HepG2 (cell line): Measurements from ENCODE around the gene PKDREJ. TPM values are rescaled to one million over a fixed set of nuclear protein-coding genes. Genes with fewer than 3 reads are reported as not detected.

Experiments used
- ATAC-seq: fragments of 200-7000 bp; cut with Tn5 transposase; 3 replicates; pipeline ENCODE4 v1.9.1; 2020; ENCODE audit warnings: mild to moderate bottlenecking, moderate library complexity
- BruUV-seq: library from RNA; stranded (reverse); fragments of 400-500 nt; replicated peaks from 2 replicates; lab custom pipeline; 2021; lab: Mats Ljungman, UMichigan
- CTCF ChIA-PET: fragments of 300-600 bp; formaldehyde crosslinking; extraction: SDS; loops from one replicate; lab custom pipeline; 2021; ENCODE audit warnings: low total read pairs, inconsistent platforms, low intra/inter-chr PET ratio; lab: Yijun Ruan, JAX
- POLR2A ChIA-PET: fragments of 350-600 bp; sonication (Branson Sonifier 250); formaldehyde crosslinking; loops from one replicate; lab custom pipeline; 2020; ENCODE audit warnings: antibody characterized with exemption, inconsistent platforms; lab: Yijun Ruan, JAX
- DNase-seq: peaks from one replicate; pipeline ENCODE4 v3.0.0-alpha.2; 2015; ENCODE audit warnings: low spot score
- FAIRE-seq: peaks from 3 replicates; lab custom pipeline; 2011; peaks lifted over from hg19 to GRCh38; lab: Jason Lieb, UNC
- H2AFZ ChIP-seq: one replicate; pipeline ENCODE4 v1.6.1; 2011; ENCODE audit warnings: low read length, inconsistent platforms
- H3K27ac ChIP-seq: fragments of 300-600 bp; 3 replicates; pipeline ENCODE4 v1.8.0; 2011; ENCODE audit warnings: mixed run types, mild to moderate bottlenecking, mixed read lengths, low read length, inconsistent platforms; ENCODE audit not compliant: insufficient read depth; ENCODE audit errors: extremely low read length
- H3K27me3 ChIP-seq, 2 experiments: fragments of 200-600 bp in 1 of 2; 2 replicates in 1 of 2; 3 replicates in 1 of 2; pipeline versions ENCODE4 v1.6.0 to v1.8.0; 2011; ENCODE audit warnings: low read length in 2 of 2, mild to moderate bottlenecking in 2 of 2, moderate library complexity in 2 of 2, inconsistent platforms in 1 of 2; ENCODE audit not compliant: insufficient read depth in 2 of 2, control insufficient read depth in 1 of 2
- H3K36me3 ChIP-seq, 2 experiments: fragments of 200-600 bp in 1 of 2; replicated peaks in 1 of 2; 2 replicates in 1 of 2; 3 replicates in 1 of 2; pipeline versions ENCODE4 v1.5.1 to v1.8.0; 2011; ENCODE audit warnings: low read length in 2 of 2, inconsistent platforms in 1 of 2; ENCODE audit not compliant: insufficient read depth in 2 of 2, control insufficient read depth in 1 of 2
- H3K4me1 ChIP-seq: 2 replicates; pipeline ENCODE4 v1.5.1; 2012; ENCODE audit warnings: low read length, inconsistent platforms; ENCODE audit not compliant: insufficient read depth
- H3K4me2 ChIP-seq: 2 replicates; pipeline ENCODE4 v1.6.0; 2011; ENCODE audit warnings: low read depth, low read length, inconsistent platforms
- H3K4me3 ChIP-seq, 3 experiments: fragments of 200-600 bp in 1 of 3; sonication (generic), shearing (Covaris generic) in 1 of 3; replicated peaks in 1 of 3; 2 replicates each; pipeline ENCODE4 v1.5.1; 2011 to 2016; ENCODE audit warnings: low read length in 3 of 3, inconsistent platforms in 2 of 3, low read depth in 2 of 3, mild to moderate bottlenecking in 2 of 3, control low read depth in 1 of 3, mixed read lengths in 1 of 3; ENCODE audit not compliant: insufficient read depth in 1 of 3
- H3K79me2 ChIP-seq: one replicate; pipeline ENCODE4 v1.6.1; 2011; ENCODE audit warnings: low read length, inconsistent platforms; ENCODE audit not compliant: insufficient read depth
- H3K9ac ChIP-seq: 2 replicates; pipeline ENCODE4 v1.6.0; 2011; ENCODE audit warnings: mild to moderate bottlenecking, low read depth, low read length, inconsistent platforms; ENCODE audit not compliant: insufficient read depth
- H3K9me3 ChIP-seq: 2 replicates; pipeline ENCODE4 v1.5.1; 2012; ENCODE audit warnings: mild to moderate bottlenecking, low read length
- H4K20me1 ChIP-seq: 2 replicates; pipeline ENCODE4 v1.6.0; 2011; ENCODE audit warnings: inconsistent platforms, mild to moderate bottlenecking, low read length, moderate library complexity; ENCODE audit not compliant: insufficient read depth
- HNRNPK ChIP-seq: fragments of 200-400 bp; formaldehyde crosslinking; IDR thresholded peaks from 2 replicates; pipeline ENCODE4 v1.6.1; 2018; ENCODE audit warnings: low read length, low read depth, moderate library complexity, mild to moderate bottlenecking; ENCODE audit not compliant: poor library complexity, severe bottlenecking
- MZF1 ChIP-seq: sonication (generic); formaldehyde crosslinking; IDR thresholded peaks from 2 replicates; pipeline ENCODE4 v1.8.1; 2023; ENCODE audit warnings: mild to moderate bottlenecking, missing genetic modification reagents, borderline replicate concordance
- ZNF296 ChIP-seq: sonication (generic); formaldehyde crosslinking; conservative IDR thresholded peaks from 2 replicates; pipeline ENCODE4 v1.5.0; 2020; ENCODE audit warnings: mild to moderate bottlenecking, missing genetic modification reagents
- ZNF556 ChIP-seq: sonication (generic); formaldehyde crosslinking; IDR thresholded peaks from 2 replicates; pipeline ENCODE4 v1.4.0; 2020; ENCODE audit warnings: mild to moderate bottlenecking, missing genetic modification reagents, borderline replicate concordance
- ZNF672 ChIP-seq: sonication (generic); formaldehyde crosslinking; IDR thresholded peaks from 2 replicates; pipeline ENCODE4 v1.8.1; 2022; ENCODE audit warnings: missing genetic modification reagents
- ZNF775 ChIP-seq: sonication (generic); formaldehyde crosslinking; IDR thresholded peaks from 2 replicates; pipeline ENCODE4 v1.4.0; 2020; ENCODE audit warnings: missing genetic modification reagents, mild to moderate bottlenecking, moderate library complexity, borderline replicate concordance
- WGBS: methylation state at CpG from one replicate; pipeline ENCODE4 v1.1.6; 2017; ENCODE audit warnings: low lambda C conversion rate; 5-methylcytosine and 5-hydroxymethylcytosine counted together
- in situ Hi-C: cut with HindIII; loops from 2 replicates; pipeline ENCODE4 v1.10.0; 2017; ENCODE audit warnings: low pct_unique_long_range_greater_than_20kb; ENCODE audit not compliant: extremely low pct_ligation_motif_present
- intact Hi-C: fragments of 100-400 bp; cut with micrococcal nuclease; formaldehyde crosslinking; loops from one replicate; pipeline ENCODE4 v1.10.0; 2022; ENCODE audit not compliant: unreplicated experiment
- polyA plus RNA-seq, 8 experiments: library from polyadenylated mRNA; depleted of rRNA in 3 of 8; stranded (reverse) in 7 of 8; unstranded in 1 of 8; fragments of >200 nt; fragmentation: Illumina TruSeq in 4 of 8; extraction: Trizol in 4 of 8; gene quantifications; 2 replicates each; pipeline versions ENCODE4 v1.2.1 to v1.2.3, GENCODE V29; 2011 to 2016; ENCODE audit warnings: low read depth in 4 of 8, missing spikeins in 1 of 8, mixed read lengths in 1 of 8; ENCODE audit not compliant: insufficient read depth in 1 of 8
- total RNA-seq, 5 experiments: library from RNA; depleted of rRNA; stranded (reverse); fragments of >200 nt; fragmentation: Illumina TruSeq; extraction: Trizol; gene quantifications; 2 replicates each; pipeline ENCODE4 v1.2.3, GENCODE V29; 2016; ENCODE audit warnings: low read depth in 1 of 5
- TF ChIP-seq, protein P1 (sequence below): IDR thresholded peaks from 2 replicates; pipeline ENCODE4 v1.6.1; 2012; ENCODE audit warnings: inconsistent platforms

PKDREJ gene
- total and polyA plus RNA-seq, 2 of the 13 experiments (the other 11 are each of a cell fraction or from before 2014, with no cell fraction given): not detected

DNA sequence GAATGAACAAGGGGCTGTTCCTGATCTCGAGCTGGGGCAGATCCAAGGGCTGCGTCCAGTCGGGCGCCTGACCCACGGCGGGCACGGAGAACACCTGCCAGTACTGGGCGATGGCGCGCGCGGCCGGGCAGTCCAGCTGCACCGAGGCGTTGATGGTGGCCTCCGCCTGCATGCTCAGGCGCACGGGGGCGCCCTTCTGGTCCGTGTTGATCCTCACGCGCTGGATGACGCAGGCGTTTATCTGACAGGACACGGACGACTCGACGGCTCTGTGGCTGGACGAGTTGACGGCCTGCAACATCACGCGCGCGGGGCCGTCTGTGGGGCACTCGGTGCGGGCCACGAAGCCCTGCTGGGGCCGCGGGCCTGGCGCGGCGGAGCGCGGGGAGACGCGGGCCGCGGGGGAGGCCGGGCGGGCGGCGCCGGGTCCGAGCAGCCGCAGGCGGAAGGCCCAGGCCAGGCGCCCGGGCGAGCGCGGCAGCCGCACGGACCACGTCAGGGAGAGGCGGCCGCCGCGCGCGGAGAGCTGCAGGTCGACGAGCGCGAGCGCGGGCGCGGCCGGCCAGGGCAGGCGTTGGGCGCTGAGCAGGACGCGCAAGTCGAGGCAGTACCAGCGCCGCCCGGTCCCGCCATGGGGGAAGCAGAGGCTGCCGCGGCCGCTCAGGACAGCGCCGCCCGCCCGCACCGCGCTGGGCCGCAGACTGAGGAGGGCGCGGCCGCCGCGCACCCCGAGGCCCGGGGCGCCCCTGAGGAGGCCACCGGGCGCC lies 511 bp downstream of the PKDREJ start (continued):
- no peak for TF ChIP-seq HNRNPK
- TF ChIP-seq, protein P1, sequence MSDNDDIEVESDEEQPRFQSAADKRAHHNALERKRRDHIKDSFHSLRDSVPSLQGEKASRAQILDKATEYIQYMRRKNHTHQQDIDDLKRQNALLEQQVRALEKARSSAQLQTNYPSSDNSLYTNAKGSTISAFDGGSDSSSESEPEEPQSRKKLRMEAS: no peak
- no peak for TF ChIP-seq ZNF775 (CRISPR knock-in tag)
- no peak for TF ChIP-seq MZF1 (CRISPR knock-in tag)

DNA sequence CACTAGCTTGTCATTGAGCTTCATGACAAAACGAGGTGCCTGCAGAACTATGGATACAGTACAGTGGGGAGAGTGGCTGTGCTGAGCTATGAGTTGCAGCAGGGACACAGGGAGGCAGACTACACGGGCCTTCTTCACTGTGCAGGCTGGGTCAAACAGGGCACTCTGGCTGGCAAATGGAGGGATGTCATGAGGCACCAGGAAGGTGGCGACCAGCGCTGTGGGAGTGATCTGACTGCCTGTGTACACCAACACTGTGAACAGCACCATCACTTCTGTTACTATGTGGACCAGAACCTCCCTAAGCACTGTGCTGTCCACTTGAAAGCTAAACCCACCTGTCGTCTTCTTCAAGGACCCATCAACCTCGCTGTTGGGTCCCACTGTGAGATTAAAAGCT lies 3.1 kb downstream of the PKDREJ start:
- intact Hi-C loops (no loop called here), in situ Hi-C loops (no loop called here)
- H3K79me2 ChIP-seq: no peaks in the 10 kb centered on the region
- CTCF ChIA-PET: no interaction called here
- whole genome bisulfite sequencing: 35% methylated on average over 4 of the region's 6 CpGs
- peaks cover 33% of the 10 kb centered on the region for H3K4me1 ChIP-seq
- no peak overlapping the region for H3K4me3 ChIP-seq
- H2AFZ ChIP-seq: no peak overlapping the region
- H3K27me3 ChIP-seq: no peaks in the 10 kb centered on the region
- no peaks in the 10 kb centered on the region for H3K9me3 ChIP-seq
- POLR2A ChIA-PET: interaction anchor here (2.0 kb wide), 1 partner anchor 10 kb away, joined by 6 read pairs; the partner anchor contains the start of gene CDPF1
- FAIRE-seq (no peak), DNase-seq (no peak), ATAC-seq (no peak; the same call in 2 of the 3 replicates)
- H4K20me1 ChIP-seq: no peaks in the 10 kb centered on the region
- TF ChIP-seq ZNF556 (no peak), ZNF296 (CRISPR knock-in tag) (no peak), ZNF672 (CRISPR knock-in tag) (no peak)
- no peak overlapping the region for H3K27ac ChIP-seq
- H3K9ac ChIP-seq: no peak overlapping the region
- no peak overlapping the region for H3K4me2 ChIP-seq
- H3K36me3 ChIP-seq: no peaks in the 10 kb centered on the region
- BruUV-seq: no TSS peak
